HepG2 (cell line): ENCODE results near the gene MINDY2. TPM values are rescaled to one million over a fixed set of nuclear protein-coding genes. Genes with fewer than 3 reads are reported as not detected.

Source experiments
- ATAC-seq: fragments of 200-7000 bp; cut with Tn5 transposase; 3 replicates; pipeline ENCODE4 v1.9.1; 2020; ENCODE audit warnings: mild to moderate bottlenecking, moderate library complexity
- BruUV-seq: library from RNA; stranded (reverse); fragments of 400-500 nt; replicated peaks from 2 replicates; lab custom pipeline; 2021; lab: Mats Ljungman, UMichigan
- CTCF ChIA-PET: fragments of 300-600 bp; formaldehyde crosslinking; extraction: SDS; loops from one replicate; lab custom pipeline; 2021; ENCODE audit warnings: low total read pairs, inconsistent platforms, low intra/inter-chr PET ratio; lab: Yijun Ruan, JAX
- POLR2A ChIA-PET: fragments of 350-600 bp; sonication (Branson Sonifier 250); formaldehyde crosslinking; loops from one replicate; lab custom pipeline; 2020; ENCODE audit warnings: antibody characterized with exemption, inconsistent platforms; lab: Yijun Ruan, JAX
- DNase-seq: peaks from one replicate; pipeline ENCODE4 v3.0.0-alpha.2; 2015; ENCODE audit warnings: low spot score
- FAIRE-seq: peaks from 3 replicates; lab custom pipeline; 2011; peaks lifted over from hg19 to GRCh38; lab: Jason Lieb, UNC
- H2AFZ ChIP-seq: one replicate; pipeline ENCODE4 v1.6.1; 2011; ENCODE audit warnings: low read length, inconsistent platforms
- H3K27ac ChIP-seq: fragments of 300-600 bp; 3 replicates; pipeline ENCODE4 v1.8.0; 2011; ENCODE audit warnings: mixed run types, mild to moderate bottlenecking, mixed read lengths, low read length, inconsistent platforms; ENCODE audit not compliant: insufficient read depth; ENCODE audit errors: extremely low read length
- H3K27me3 ChIP-seq, 2 experiments: fragments of 200-600 bp in 1 of 2; 2 replicates in 1 of 2; 3 replicates in 1 of 2; pipeline versions ENCODE4 v1.6.0 to v1.8.0; 2011; ENCODE audit warnings: low read length in 2 of 2, mild to moderate bottlenecking in 2 of 2, moderate library complexity in 2 of 2, inconsistent platforms in 1 of 2; ENCODE audit not compliant: insufficient read depth in 2 of 2, control insufficient read depth in 1 of 2
- H3K36me3 ChIP-seq, 2 experiments: fragments of 200-600 bp in 1 of 2; replicated peaks in 1 of 2; 2 replicates in 1 of 2; 3 replicates in 1 of 2; pipeline versions ENCODE4 v1.5.1 to v1.8.0; 2011; ENCODE audit warnings: low read length in 2 of 2, inconsistent platforms in 1 of 2; ENCODE audit not compliant: insufficient read depth in 2 of 2, control insufficient read depth in 1 of 2
- H3K4me1 ChIP-seq: 2 replicates; pipeline ENCODE4 v1.5.1; 2012; ENCODE audit warnings: low read length, inconsistent platforms; ENCODE audit not compliant: insufficient read depth
- H3K4me2 ChIP-seq: 2 replicates; pipeline ENCODE4 v1.6.0; 2011; ENCODE audit warnings: low read depth, low read length, inconsistent platforms
- H3K4me3 ChIP-seq, 3 experiments: fragments of 200-600 bp in 1 of 3; sonication (generic), shearing (Covaris generic) in 1 of 3; replicated peaks in 1 of 3; 2 replicates each; pipeline ENCODE4 v1.5.1; 2011 to 2016; ENCODE audit warnings: low read length in 3 of 3, inconsistent platforms in 2 of 3, low read depth in 2 of 3, mild to moderate bottlenecking in 2 of 3, control low read depth in 1 of 3, mixed read lengths in 1 of 3; ENCODE audit not compliant: insufficient read depth in 1 of 3
- H3K79me2 ChIP-seq: one replicate; pipeline ENCODE4 v1.6.1; 2011; ENCODE audit warnings: low read length, inconsistent platforms; ENCODE audit not compliant: insufficient read depth
- H3K9ac ChIP-seq: 2 replicates; pipeline ENCODE4 v1.6.0; 2011; ENCODE audit warnings: mild to moderate bottlenecking, low read depth, low read length, inconsistent platforms; ENCODE audit not compliant: insufficient read depth
- H3K9me3 ChIP-seq: 2 replicates; pipeline ENCODE4 v1.5.1; 2012; ENCODE audit warnings: mild to moderate bottlenecking, low read length
- H4K20me1 ChIP-seq: 2 replicates; pipeline ENCODE4 v1.6.0; 2011; ENCODE audit warnings: inconsistent platforms, mild to moderate bottlenecking, low read length, moderate library complexity; ENCODE audit not compliant: insufficient read depth
- AKAP8 ChIP-seq: sonication (generic); formaldehyde crosslinking; IDR thresholded peaks from 2 replicates; pipeline ENCODE4 v1.5.1; 2020; ENCODE audit warnings: mild to moderate bottlenecking, missing genetic modification reagents
- DR1 ChIP-seq: sonication (generic); formaldehyde crosslinking; IDR thresholded peaks from 2 replicates; pipeline ENCODE4 v1.8.0; 2021; ENCODE audit warnings: mild to moderate bottlenecking, missing genetic modification reagents, inconsistent platforms
- MIXL1 ChIP-seq: IDR thresholded peaks from 2 replicates; pipeline ENCODE4 v1.6.1; 2016
- SIX4 ChIP-seq: sonication (generic); formaldehyde crosslinking; IDR thresholded peaks from 2 replicates; pipeline ENCODE4 v1.4.0; 2020; ENCODE audit warnings: missing genetic modification reagents
- U2AF1 ChIP-seq: fragments of 200-400 bp; formaldehyde crosslinking; optimal IDR thresholded peaks from 2 replicates; pipeline ENCODE3; 2017; ENCODE audit warnings: mild to moderate bottlenecking, low read depth, low read length
- ZNF10 ChIP-seq: sonication (generic); formaldehyde crosslinking; IDR thresholded peaks from 2 replicates; pipeline ENCODE4 v1.4.0; 2020; ENCODE audit warnings: mild to moderate bottlenecking, low read depth, missing genetic modification reagents, borderline replicate concordance
- ZNF136 ChIP-seq: sonication (generic); formaldehyde crosslinking; IDR thresholded peaks from 2 replicates; pipeline ENCODE4 v1.8.1; 2022; ENCODE audit warnings: low read depth, mild to moderate bottlenecking, moderate library complexity, missing genetic modification reagents
- ZNF563 ChIP-seq: sonication (generic); formaldehyde crosslinking; IDR thresholded peaks from 2 replicates; pipeline ENCODE4 v1.8.0; 2022; ENCODE audit warnings: mild to moderate bottlenecking, moderate library complexity, missing genetic modification reagents
- ZNF576 ChIP-seq: sonication (generic); formaldehyde crosslinking; IDR thresholded peaks from 2 replicates; pipeline ENCODE4 v1.4.0; 2020; ENCODE audit warnings: mild to moderate bottlenecking, missing genetic modification reagents
- ZNF605 ChIP-seq: sonication (generic); formaldehyde crosslinking; IDR thresholded peaks from 2 replicates; pipeline ENCODE4 v1.8.0; 2022; ENCODE audit warnings: mild to moderate bottlenecking, missing genetic modification reagents
- ZSCAN21 ChIP-seq: sonication (generic); formaldehyde crosslinking; IDR thresholded peaks from 2 replicates; pipeline ENCODE4 v1.8.0; 2022; ENCODE audit warnings: mild to moderate bottlenecking, missing genetic modification reagents, moderate library complexity, borderline replicate concordance
- ZSCAN29 ChIP-seq: sonication (generic); formaldehyde crosslinking; conservative IDR thresholded peaks from 2 replicates; pipeline ENCODE4 v1.4.0; 2020; ENCODE audit warnings: mild to moderate bottlenecking, missing genetic modification reagents
- WGBS: methylation state at CpG from one replicate; pipeline ENCODE4 v1.1.6; 2017; ENCODE audit warnings: low lambda C conversion rate; 5-methylcytosine and 5-hydroxymethylcytosine counted together
- in situ Hi-C: cut with HindIII; loops from 2 replicates; pipeline ENCODE4 v1.10.0; 2017; ENCODE audit warnings: low pct_unique_long_range_greater_than_20kb; ENCODE audit not compliant: extremely low pct_ligation_motif_present
- intact Hi-C: fragments of 100-400 bp; cut with micrococcal nuclease; formaldehyde crosslinking; loops from one replicate; pipeline ENCODE4 v1.10.0; 2022; ENCODE audit not compliant: unreplicated experiment
- polyA plus RNA-seq, 8 experiments: library from polyadenylated mRNA; depleted of rRNA in 3 of 8; stranded (reverse) in 7 of 8; unstranded in 1 of 8; fragments of >200 nt; fragmentation: Illumina TruSeq in 4 of 8; extraction: Trizol in 4 of 8; gene quantifications; 2 replicates each; pipeline versions ENCODE4 v1.2.1 to v1.2.3, GENCODE V29; 2011 to 2016; ENCODE audit warnings: low read depth in 4 of 8, missing spikeins in 1 of 8, mixed read lengths in 1 of 8; ENCODE audit not compliant: insufficient read depth in 1 of 8
- total RNA-seq, 5 experiments: library from RNA; depleted of rRNA; stranded (reverse); fragments of >200 nt; fragmentation: Illumina TruSeq; extraction: Trizol; gene quantifications; 2 replicates each; pipeline ENCODE4 v1.2.3, GENCODE V29; 2016; ENCODE audit warnings: low read depth in 1 of 5
- TF ChIP-seq, protein P1 (sequence below): sonication (generic); formaldehyde crosslinking; IDR thresholded peaks from 2 replicates; pipeline ENCODE4 v1.4.0; 2020; ENCODE audit warnings: low read depth, mild to moderate bottlenecking, missing genetic modification reagents
- TF ChIP-seq, protein P2 (sequence below): IDR thresholded peaks from 2 replicates; pipeline ENCODE4 v1.6.1; 2016; ENCODE audit warnings: low read depth, borderline replicate concordance

The MINDY2 gene
- total and polyA plus RNA-seq, 2 of the 13 experiments (the other 11 are each of a cell fraction or from before 2014, with no cell fraction given), result 7.2 to 12.6 TPM

DNA sequence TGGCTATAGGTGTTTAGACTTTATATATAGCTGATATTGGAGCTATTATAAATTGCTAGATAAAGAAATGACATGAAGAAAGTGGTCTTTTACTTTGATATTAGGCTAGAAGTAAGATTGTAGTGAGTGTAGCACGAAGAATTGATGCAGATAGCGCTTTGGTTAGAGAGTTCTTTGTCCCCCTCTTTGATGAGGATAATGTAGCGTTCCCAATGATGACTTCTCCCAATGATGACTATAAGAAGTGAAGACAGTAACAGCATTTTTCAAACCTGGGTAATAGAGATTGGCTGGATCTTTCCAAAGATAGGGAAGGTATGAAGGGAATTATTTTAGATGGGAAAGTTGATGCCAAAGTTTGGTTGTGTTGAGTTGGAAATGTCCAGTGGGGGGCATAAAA, 4.3 kb downstream of the MINDY2 start:
- no peak for TF ChIP-seq ZSCAN29
- TF ChIP-seq ZSCAN21 (CRISPR knock-in tag), result no peak
- TF ChIP-seq DR1, result no peak
- no peak for TF ChIP-seq ZNF605 (CRISPR knock-in tag)
- TF ChIP-seq SIX4, result no peak
- TF ChIP-seq, protein P1, sequence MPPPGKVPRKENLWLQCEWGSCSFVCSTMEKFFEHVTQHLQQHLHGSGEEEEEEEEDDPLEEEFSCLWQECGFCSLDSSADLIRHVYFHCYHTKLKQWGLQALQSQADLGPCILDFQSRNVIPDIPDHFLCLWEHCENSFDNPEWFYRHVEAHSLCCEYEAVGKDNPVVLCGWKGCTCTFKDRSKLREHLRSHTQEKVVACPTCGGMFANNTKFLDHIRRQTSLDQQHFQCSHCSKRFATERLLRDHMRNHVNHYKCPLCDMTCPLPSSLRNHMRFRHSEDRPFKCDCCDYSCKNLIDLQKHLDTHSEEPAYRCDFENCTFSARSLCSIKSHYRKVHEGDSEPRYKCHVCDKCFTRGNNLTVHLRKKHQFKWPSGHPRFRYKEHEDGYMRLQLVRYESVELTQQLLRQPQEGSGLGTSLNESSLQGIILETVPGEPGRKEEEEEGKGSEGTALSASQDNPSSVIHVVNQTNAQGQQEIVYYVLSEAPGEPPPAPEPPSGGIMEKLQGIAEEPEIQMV (CRISPR knock-in tag), result no peak
- TF ChIP-seq, all 625 proteins: peak for 0
- no TSS peak for BruUV-seq
- CTCF ChIA-PET, result no interaction called here
- 96% methylated on average over 3 of the region's 3 CpGs for WGBS
- H3K4me2 ChIP-seq, result no peak overlapping the region; the same call in 1 of the 2 replicates
- H3K4me1 ChIP-seq, result peaks cover 45% of the 10 kb centered on the region
- peaks cover 0 to 13% of the 10 kb centered on the region in 2 experiments for H3K36me3 ChIP-seq
- ATAC-seq, result no peak
- peaks cover 71% of the 10 kb centered on the region for H3K79me2 ChIP-seq
- peaks cover 12% of the 10 kb centered on the region; the same call in 1 of the 2 replicates for H4K20me1 ChIP-seq
- no peak overlapping the region for H3K9ac ChIP-seq
- no peaks in the 10 kb centered on the region for H3K9me3 ChIP-seq
- in situ Hi-C loops, result no loop called here
- H2AFZ ChIP-seq, result no peak overlapping the region
- no peak overlapping the region for H3K27ac ChIP-seq
- POLR2A ChIA-PET, result no interaction called here
- no peak overlapping the region; a peak in 1 of 6 replicates for H3K4me3 ChIP-seq
- no peaks in the 10 kb centered on the region; a peak in 1 of 5 replicates for H3K27me3 ChIP-seq
- no peak for DNase-seq
- FAIRE-seq, result no peak
- intact Hi-C loops, result no loop called here

- no peak overlapping the region for H3K4me2 ChIP-seq
- TF ChIP-seq ZNF576 (CRISPR knock-in tag) (no peak), ZNF136 (CRISPR knock-in tag) (no peak), MIXL1 (no peak), ZNF10 (CRISPR knock-in tag) (no peak), U2AF1 (no peak), AKAP8 (CRISPR knock-in tag) (no peak), ZNF563 (CRISPR knock-in tag) (no peak)
- TF ChIP-seq, protein P2, sequence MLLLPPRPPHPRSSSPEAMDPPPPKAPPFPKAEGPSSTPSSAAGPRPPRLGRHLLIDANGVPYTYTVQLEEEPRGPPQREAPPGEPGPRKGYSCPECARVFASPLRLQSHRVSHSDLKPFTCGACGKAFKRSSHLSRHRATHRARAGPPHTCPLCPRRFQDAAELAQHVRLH (CRISPR knock-in tag), result no peak
- TF ChIP-seq, all 625 proteins: peak for 0
- Histone ChIP-seq H4K20me1 (peaks cover 13% of the 10 kb centered on the region; the same call in 1 of the 2 replicates), H3K27ac (no peak overlapping the region), H3K9ac (no peak overlapping the region), H3K36me3 (peaks cover 0 to 14% of the 10 kb centered on the region in 2 experiments), H3K4me1 (peaks cover 45% of the 10 kb centered on the region), H3K79me2 (peaks cover 67% of the 10 kb centered on the region), H3K27me3 (no peaks in the 10 kb centered on the region; a peak in 1 of 5 replicates), H2AFZ (no peak overlapping the region), H3K4me3 (no peak overlapping the region), H3K9me3 (no peaks in the 10 kb centered on the region)
- ATAC-seq, result no peak
- intact Hi-C loops (no loop called here), in situ Hi-C loops (no loop called here)
- CTCF ChIA-PET, result no interaction called here
- no TSS peak for BruUV-seq
- FAIRE-seq, result no peak
- 94% methylated on average over 4 of the region's 4 CpGs for WGBS
- no peak for DNase-seq
- POLR2A ChIA-PET, result no interaction called here
These were observed 6.0 kb downstream of the MINDY2 start for GRCh38 chr15:58777107-58777506.
